KBM-7 (cell line): ENCODE data around the gene LTB4R.
"Not testable (repeated sequence)": the region's sequence is repeated elsewhere in the genome, so short reads cannot be mapped to it uniquely, and the experiment has no call there.

ENCODE experiments used
- DNase-seq: peaks from one replicate; pipeline ENCODE4 v3.0.0-alpha.2; 2015
- in situ Hi-C: fragments of 300-500 bp; cut with MboI; formaldehyde crosslinking; loops from 2 replicates; pipeline ENCODE4 v1.14.3; 2020; ENCODE audit warnings: low sequenced_read_pairs, low pct_unique_long_range_greater_than_20kb, mixed read lengths

LTB4R gene

DNA sequence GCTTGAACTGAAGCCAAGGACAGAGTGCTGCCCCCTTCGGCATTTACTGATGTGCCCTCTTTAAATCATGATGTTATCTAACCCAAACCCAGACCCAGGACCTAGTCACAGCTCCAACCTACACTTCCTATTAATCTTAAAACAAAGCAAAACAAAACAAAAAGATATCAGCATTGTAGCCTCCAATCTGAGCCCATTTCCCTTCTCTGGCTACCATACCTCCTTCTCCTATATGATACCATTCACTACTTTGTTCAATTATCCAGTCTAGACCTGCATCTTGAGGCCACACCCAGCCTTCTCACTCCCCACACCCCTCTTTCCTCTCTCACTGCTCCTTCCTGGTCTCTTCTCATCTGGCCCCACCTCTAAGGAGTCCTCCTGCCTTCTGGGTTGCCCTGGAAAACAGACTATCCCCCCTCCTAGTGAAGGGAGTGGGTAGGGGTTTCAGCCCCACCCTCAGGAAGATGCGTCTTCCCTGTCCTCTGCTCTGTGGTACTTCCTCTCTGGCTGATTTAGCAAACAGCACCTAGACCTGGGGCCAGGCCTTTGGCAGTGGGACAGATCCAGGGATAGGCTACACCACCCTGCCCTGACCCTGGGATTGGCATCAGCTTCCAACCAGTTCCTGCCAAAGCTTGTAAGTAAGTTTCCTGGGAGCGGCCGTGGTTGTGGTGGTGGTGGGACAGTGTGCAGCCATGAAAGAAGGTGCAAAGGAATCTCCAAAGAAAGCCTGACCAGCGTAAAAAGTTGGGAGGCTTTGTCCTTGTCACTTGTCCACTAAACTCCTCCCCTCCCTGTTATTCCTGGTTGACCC, 3.3 kb downstream of the LTB4R start:
- DNase-seq, result no peak
- in situ Hi-C loops, result no loop called here

GRCh38 chr14:24315243-24315806, 4.0 kb downstream of the LTB4R start:
- in situ Hi-C loops, result no loop called here
- no peak for DNase-seq

- no peak for DNase-seq
- in situ Hi-C loops, result no loop called here
These were observed 4.7 kb downstream of the LTB4R start for GRCh38 chr14:24315807-24316596.

DNA sequence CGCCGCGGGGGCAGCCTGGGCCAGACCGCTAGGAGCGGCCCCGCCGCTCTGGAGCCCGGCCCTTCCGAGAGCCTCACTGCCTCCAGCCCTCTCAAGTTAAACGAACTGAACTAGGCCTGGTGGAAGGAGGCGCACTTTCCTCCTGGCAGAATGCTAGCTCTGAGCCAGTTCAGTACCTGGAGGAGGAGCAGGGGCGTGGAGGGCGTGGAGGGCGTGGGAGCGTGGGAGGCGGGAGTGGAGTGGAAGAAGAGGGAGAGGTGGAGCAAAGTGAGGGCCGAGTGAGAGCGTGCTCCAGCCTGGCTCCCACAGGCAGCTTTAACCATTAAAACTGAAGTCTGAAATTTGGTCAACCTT, 5.3 kb downstream of the LTB4R start:
- in situ Hi-C loops, result no loop called here
- no peak for DNase-seq

DNA sequence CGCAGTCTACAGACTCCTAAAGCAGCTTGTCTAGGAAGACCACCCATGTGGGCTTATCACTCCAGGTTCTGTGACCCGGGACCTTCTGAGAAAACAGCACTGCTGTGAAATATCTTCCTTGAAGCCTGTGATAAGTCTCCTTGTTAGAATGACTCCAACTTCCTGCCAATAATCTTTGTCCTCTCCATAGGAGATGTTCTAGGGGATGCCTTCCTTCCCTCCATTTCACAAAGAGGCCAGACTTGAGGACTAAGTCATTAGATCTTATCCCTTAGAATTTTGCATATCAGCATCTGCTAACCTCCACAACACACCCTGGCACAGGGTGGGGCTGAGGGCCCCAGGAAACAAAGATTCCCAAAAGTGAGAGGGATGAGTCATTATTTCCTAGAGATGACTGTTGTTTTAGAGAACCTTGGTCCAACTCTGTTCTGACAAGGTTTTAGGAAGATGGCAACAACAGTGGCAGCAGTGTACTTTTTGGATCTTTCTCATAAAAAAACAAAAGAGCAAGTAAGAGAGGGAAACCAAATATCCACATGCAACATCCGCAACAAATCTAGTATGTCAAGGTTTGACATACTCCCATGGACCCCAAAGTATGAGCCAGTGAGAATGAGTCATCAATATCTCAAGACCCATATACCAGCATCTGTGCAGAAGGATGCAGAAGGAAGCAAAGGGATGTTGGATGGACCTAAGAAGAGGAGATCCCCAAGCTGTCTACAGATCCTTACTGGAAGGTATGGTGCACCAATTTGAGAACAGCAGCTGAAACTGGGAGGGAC, 6.0 kb downstream of the LTB4R start:
- in situ Hi-C loops, result no loop called here

DNA sequence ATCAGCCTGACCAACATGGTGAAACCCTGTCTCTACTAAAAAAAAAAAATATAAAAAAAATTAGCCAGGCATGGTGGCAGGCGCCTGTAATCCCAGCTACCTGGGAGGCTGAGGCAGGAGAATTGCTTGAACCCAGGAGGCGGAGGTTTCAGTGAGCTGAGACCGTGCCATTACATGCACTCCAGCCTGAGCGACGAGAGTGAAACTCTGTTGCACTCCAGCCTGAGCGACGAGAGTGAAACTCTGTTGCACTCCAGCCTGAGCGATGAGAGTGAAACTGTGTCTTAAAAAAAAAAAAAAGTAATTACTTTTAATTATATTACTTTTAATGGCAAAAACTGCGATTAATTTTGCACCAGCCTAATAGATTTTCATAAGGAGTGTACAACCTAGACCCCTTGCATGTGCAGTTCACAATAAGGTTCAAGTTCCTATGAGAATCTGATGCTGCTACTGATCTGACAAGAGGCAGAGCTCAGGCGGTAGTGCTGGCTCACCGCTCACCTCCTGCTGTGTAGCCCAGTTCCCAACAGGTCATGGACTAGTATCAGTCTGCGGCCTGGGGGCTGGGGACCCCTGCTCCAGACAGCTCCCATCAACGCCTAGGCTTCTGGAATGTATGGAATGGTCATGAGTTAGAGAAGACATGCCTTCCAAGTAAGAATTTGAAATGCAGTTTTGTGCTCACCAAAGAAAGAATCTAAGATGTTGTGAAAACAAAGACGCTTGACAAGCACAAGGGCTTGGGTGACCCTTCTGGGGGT, 10.1 kb downstream of the LTB4R start:
- in situ Hi-C loops, result no loop called here
- DNase-seq, result no peak

More for the DNA sequence above, 6.0 kb downstream of the LTB4R start:
- no peak for DNase-seq

DNA sequence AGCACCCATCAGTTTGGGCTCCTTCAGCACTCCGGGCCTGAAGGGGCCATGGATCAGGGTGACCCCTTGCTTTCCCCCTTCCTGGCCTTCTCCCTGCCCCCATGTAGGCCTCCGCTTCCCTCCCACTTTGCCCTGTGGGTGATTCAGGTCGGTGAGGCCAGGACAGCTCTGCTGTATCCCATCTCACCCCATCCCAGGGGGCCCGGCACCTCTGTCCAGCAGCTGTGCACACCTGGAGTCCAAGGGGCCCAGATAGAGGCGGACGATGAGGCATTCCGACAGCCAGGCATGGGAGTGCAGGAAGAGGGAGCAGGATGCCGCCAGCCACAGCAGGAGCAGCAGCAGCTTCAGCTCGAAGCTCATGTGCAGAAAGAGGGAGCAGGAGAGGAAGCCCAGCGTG, 11.4 kb downstream of the LTB4R start:
- in situ Hi-C loops, result no loop called here
- no peak for DNase-seq

DNA sequence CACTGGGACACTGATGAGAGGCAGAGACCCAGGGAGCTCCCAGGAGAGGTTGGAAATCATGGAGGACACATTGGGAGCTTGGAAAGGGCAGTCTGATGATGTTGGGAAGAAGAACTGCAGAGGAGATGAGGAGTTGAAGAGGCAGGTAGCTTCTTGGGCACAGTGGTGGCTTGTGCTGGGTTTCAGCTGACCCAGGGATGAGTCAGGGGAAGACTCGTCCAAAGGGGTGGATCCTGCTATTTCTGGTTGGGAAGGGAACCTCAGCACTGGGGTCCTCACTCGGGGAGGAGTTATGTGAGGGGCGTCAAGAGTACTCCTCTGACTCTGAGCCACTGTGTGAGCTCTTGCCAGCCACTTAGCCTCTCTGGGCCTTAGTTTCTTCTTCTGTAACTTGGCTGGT, 12.0 kb downstream of the LTB4R start:
- no peak for DNase-seq
- in situ Hi-C loops, result no loop called here

DNA sequence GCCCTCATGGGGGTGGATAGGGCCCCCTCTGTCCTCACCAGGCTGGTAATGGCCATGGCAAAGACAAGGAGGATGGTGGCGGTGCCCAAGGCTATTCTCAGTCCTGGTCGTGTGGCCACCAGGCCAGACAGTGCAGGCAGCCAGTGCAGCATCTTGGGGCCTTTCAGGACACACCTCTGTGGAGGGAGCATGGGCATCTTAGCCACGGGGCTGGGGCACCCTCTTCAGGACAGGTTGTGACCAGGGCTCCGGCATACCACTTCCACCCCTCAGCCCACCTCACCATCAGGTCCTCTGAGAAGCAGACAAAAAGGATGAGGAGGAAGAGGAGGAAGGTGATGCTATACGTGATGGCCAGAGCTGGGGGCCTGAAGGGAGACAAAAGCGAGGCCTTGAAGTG, 12.7 kb downstream of the LTB4R start:
- DNase-seq, result no peak
- in situ Hi-C loops, result no loop called here

- DNase-seq, result no peak
- in situ Hi-C loops, result loop anchor here (25.0 kb wide), 1 partner anchor 362 kb away; no protein-coding TSS in a partner anchor
These were observed 13.8 kb downstream of the LTB4R start for GRCh38 chr14:24325041-24325530.

- no peak for DNase-seq
- in situ Hi-C loops, result loop anchor here (25.0 kb wide), 1 partner anchor 361 kb away; no protein-coding TSS in a partner anchor
These were observed 14.7 kb downstream of the LTB4R start for GRCh38 chr14:24325963-24326362.

DNA sequence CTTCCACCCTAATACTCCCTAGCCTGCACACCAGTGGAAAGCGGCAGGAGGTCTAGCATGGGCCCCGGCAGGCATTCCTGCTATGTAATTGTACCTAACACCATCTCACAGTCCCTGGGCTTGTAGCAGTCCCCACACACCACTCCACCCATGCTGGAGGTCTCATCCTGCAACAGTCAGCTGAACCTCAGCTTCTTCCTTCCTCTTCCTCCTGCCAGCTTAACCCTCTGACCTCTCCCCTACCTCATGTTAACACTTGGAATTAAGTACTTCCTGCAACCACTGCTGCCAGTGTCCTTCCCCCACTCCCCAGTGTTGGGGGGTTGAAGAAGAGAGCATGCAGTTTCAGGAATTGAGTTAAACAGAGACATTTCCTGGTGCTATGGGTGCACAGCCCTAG, 16.0 kb downstream of the LTB4R start:
- in situ Hi-C loops, result loop anchor here (25.0 kb wide), 1 partner anchor 360 kb away; no protein-coding TSS in a partner anchor
- peak; percentile 58 for DNase-seq

GRCh38 chr14:24327914-24328313, 16.6 kb downstream of the LTB4R start:
- DNase-seq, result not testable (repeated sequence)

GRCh38 chr14:24329073-24329663, 17.9 kb downstream of the LTB4R start:
- no peak for DNase-seq
- in situ Hi-C loops, result loop anchor here (25.0 kb wide), 1 partner anchor 358 kb away; no protein-coding TSS in a partner anchor

More at GRCh38 chr14:24327914-24328313, 16.6 kb downstream of the LTB4R start:
- in situ Hi-C loops, result loop anchor here (25.0 kb wide), 1 partner anchor 359 kb away; no protein-coding TSS in a partner anchor

DNA sequence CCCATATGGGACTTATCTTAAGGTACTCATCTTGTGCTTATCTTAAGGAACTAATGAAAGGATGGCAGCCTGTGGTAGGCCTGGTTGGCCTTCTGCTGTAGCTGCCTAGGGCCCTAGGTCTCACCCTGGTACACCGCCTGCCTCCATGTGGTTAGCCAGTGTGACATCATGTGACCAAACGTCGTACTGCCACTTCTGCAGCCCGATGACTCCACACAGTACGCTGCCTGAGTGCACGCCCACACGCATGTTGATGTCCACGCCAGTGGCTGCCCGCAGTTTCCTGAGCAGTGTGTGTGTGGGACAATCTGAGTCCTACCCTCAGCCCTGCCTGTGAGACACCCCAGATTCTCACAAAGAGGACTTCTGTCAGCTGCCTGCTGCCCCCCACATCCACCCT, 18.4 kb downstream of the LTB4R start:
- DNase-seq, result no peak
- in situ Hi-C loops, result loop anchor here (10.0 to 25.0 kb wide), 2 partner anchors 105 to 358 kb away; no protein-coding TSS in a partner anchor

DNA sequence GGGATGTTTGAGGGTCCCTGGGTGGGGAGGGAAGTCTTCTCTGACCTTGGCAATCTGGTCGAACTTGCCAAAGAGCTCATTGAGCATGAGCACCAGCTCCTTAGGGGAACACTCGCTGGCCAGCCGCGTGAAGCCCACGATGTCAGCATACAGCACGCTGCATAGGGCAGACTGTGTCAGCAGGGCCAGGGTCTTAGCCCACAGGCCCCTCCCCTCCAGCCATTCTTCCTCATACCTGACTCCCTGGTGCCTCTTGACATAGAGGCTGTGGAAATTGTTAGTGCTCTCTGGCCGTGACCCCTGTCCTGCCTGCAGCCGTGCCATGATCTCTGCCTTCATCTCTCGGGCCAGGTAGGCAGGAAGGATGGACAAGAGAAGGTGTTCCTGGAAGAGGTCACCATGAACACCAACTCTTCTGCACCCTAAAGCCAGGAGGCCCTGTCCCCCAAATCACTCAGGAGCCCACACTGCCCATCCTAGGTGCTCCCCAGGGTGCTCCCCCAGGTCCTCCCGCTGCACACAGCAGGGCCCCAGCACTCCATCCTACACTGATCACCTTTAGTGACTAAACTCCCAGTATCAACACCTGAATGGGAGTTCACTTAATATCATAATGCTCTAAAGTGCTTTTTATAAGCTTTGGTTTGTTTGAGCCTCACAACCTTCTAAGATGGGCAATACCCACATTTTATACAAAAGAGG, 19.8 kb downstream of the LTB4R start:
- in situ Hi-C loops, result loop anchor here (10.0 to 25.0 kb wide), 2 partner anchors 104 to 356 kb away; no protein-coding TSS in a partner anchor
- DNase-seq, result no peak

GRCh38 chr14:24331731-24332267, 20.5 kb downstream of the LTB4R start:
- no peak for DNase-seq
- in situ Hi-C loops, result loop anchor here (10.0 to 25.0 kb wide), 2 partner anchors 103 to 356 kb away; no protein-coding TSS in a partner anchor
